ENCODE data around the gene CNTN2. TPM values are rescaled to one million over a fixed set of nuclear protein-coding genes. Genes with fewer than 3 reads are reported as not detected.

CNTN2 gene
- total RNA-seq, 1 donor from 2014 or later, result 208 TPM

DNA sequence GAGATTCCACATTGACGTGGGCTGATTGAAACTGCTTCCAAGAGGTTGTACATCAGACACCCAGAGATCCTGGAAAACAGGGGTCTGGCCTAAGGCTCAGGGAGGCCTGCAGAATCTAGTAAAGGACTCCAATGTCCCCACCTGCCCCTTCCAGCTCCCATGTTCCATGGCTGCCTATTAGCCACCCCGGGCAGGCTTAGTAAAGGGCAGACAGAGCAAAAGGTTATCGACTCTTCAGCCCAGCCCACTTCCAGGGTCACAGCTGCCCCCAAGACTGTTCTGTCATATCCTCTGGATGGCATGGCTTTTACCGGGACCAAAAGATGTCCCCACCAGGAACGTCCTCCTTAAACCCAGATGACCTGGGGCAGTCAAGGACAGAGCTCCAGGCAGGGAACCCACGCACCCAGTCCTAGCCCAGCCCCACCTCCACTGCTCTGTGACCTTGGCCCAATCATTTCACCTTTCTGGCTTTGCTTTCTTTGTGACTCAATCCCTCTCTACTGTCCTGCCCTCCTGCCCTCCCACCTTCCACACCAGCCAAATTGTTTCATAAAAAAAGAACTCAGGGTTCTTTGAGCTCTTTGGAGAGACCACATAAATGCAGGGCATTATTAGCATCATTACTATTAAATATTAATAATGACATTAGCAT, 4.8 kb upstream of the CNTN2 start:
- Mint-ChIP-seq H3K27ac (ENCODE audit: unreplicated experiment) (no peak overlapping the region), H3K4me1 (ENCODE audit: low read depth, unreplicated experiment) (peaks cover 39% of the 10 kb centered on the region), H3K4me3 (ENCODE audit: unreplicated experiment) (no peak overlapping the region), H3K9me3 (ENCODE audit: unreplicated experiment) (peaks cover 3% of the 10 kb centered on the region), H3K36me3 (ENCODE audit: unreplicated experiment) (no peaks in the 10 kb centered on the region), H3K27me3 (ENCODE audit: unreplicated experiment) (peaks cover 23% of the 10 kb centered on the region)
- no peak for DNase-seq
- TF ChIP-seq, protein P1, sequence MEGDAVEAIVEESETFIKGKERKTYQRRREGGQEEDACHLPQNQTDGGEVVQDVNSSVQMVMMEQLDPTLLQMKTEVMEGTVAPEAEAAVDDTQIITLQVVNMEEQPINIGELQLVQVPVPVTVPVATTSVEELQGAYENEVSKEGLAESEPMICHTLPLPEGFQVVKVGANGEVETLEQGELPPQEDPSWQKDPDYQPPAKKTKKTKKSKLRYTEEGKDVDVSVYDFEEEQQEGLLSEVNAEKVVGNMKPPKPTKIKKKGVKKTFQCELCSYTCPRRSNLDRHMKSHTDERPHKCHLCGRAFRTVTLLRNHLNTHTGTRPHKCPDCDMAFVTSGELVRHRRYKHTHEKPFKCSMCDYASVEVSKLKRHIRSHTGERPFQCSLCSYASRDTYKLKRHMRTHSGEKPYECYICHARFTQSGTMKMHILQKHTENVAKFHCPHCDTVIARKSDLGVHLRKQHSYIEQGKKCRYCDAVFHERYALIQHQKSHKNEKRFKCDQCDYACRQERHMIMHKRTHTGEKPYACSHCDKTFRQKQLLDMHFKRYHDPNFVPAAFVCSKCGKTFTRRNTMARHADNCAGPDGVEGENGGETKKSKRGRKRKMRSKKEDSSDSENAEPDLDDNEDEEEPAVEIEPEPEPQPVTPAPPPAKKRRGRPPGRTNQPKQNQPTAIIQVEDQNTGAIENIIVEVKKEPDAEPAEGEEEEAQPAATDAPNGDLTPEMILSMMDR (IDR thresholded peaks at IDR 0.05; ENCODE audit: partially characterized antibody, unreplicated experiment), result no peak

DNA sequence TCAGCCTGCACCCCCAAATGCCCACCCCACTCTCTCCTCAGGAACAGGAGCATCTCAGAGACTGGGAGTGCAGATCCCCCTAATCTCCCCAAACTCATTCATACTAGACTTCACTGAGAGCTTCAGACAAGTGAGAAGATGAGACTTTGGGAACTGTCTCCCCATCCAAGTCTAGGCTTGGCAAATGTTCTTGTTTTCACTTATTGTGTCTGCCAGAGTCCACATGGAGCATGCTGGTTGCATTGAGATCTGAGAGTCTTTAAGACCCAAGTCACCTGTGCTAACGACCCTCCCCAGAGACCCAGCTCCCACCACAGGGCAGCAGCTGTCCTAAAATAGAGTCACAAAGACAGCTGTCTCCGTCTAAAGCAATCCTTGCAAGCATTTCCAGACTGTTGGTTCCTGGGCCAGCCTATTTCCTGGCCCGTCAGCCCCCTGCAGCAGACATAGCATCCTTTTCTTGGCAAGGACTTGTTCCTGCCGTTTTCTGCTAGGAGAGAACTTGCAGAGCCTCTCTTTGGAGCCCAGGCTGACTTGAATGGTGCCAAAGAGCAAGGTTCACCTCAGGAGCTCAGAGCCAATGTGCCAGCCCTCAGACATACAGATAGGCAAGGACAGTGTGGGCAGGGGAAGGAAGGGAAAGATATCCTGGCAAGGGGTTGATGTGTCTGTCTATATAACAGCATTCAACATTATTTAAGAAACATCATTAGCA, 1.9 kb upstream of the CNTN2 start:
- Mint-ChIP-seq H3K4me1 (ENCODE audit: low read depth, unreplicated experiment) (peaks cover 37% of the 10 kb centered on the region), H3K27me3 (ENCODE audit: unreplicated experiment) (peaks cover 30% of the 10 kb centered on the region), H3K36me3 (ENCODE audit: unreplicated experiment) (no peaks in the 10 kb centered on the region), H3K4me3 (ENCODE audit: unreplicated experiment) (peak overlapping the region; percentile 10), H3K27ac (ENCODE audit: unreplicated experiment) (peak overlapping the region; percentile 56), H3K9me3 (ENCODE audit: unreplicated experiment) (peaks cover 4% of the 10 kb centered on the region)
- TF ChIP-seq, protein P1 (IDR thresholded peaks at IDR 0.05; ENCODE audit: partially characterized antibody, unreplicated experiment), result no peak
- DNase-seq, result no peak

DNA sequence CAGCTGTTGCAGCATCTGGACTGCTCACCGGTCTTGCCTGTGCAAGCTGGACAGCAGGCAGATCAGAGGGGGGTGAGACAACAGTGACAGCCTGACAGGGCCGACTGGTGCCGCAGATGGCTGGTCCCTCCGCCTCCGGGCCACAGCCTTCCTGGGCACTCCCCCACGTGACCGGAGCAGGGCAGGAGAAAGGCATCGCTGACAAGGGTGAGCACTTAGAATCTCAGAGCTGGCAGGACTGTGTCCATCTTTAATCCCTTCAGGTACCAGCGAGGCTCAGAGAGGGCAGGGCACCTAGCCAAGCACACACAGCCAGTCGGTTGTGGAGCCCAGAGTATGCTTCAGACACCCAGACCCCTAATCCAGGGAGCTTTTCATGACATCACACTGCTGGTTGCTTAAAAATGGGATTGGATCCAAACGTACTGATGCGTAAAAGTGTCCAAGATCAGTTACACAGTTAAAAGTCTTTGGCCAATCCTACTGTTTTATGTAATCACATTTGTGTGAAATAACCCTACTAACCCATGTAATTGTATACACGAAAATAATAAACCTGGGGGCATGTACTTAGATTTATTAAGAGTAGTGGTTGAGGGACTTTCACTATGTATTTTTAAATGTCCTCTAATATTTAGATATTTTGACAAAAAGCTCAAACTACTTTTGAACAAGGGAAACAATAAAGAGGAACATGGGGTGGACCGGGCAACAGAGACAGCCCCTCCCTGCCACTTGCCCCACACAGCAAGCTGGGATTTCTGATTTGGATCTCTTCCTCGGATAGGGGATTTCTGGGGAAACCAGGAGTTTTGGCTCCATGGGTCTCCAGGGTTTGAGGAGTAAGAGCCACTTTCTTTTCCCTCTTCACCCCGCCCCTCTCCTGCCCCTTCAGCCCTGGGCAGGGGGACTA, 758 bp upstream of the CNTN2 start:
- Mint-ChIP-seq H3K4me3 (ENCODE audit: unreplicated experiment) (peak overlapping the region; percentile 59), H3K27me3 (ENCODE audit: unreplicated experiment) (peaks cover 26% of the 10 kb centered on the region), H3K36me3 (ENCODE audit: unreplicated experiment) (no peaks in the 10 kb centered on the region), H3K4me1 (ENCODE audit: low read depth, unreplicated experiment) (peaks cover 42% of the 10 kb centered on the region), H3K9me3 (ENCODE audit: unreplicated experiment) (peaks cover 4% of the 10 kb centered on the region), H3K27ac (ENCODE audit: unreplicated experiment) (peak overlapping the region; percentile 56)
- peak; percentile 54 for DNase-seq
- TF ChIP-seq, protein P1 (IDR thresholded peaks at IDR 0.05; ENCODE audit: partially characterized antibody, unreplicated experiment), result no peak

DNA sequence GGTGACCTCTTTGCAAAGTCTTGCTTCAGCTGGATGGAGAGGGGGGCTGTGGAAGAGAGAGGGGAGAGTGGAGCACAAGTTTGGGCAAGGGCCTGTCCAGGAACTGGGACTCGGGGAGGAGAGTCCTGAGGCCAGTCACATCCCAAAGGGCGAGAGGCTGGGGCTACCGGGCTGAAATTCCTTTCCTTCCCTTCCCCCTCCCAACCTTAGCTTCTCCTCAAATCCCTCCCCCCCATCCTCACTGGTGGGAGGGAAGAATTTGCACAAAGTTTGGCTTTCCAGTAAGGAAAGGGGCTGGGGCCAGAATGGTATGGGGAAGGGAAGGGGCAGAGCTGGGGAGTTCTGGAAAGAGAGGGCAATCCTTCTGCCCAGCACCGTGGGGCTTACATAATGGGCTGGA, 854 bp downstream of the CNTN2 start:
- H3K4me1 Mint-ChIP-seq (ENCODE audit: low read depth, unreplicated experiment), result peaks cover 54% of the 10 kb centered on the region
- H3K9me3 Mint-ChIP-seq (ENCODE audit: unreplicated experiment), result peaks cover 4% of the 10 kb centered on the region
- no peak for DNase-seq
- peaks cover 26% of the 10 kb centered on the region for H3K27me3 Mint-ChIP-seq (ENCODE audit: unreplicated experiment)
- H3K36me3 Mint-ChIP-seq (ENCODE audit: unreplicated experiment), result no peaks in the 10 kb centered on the region
- H3K27ac Mint-ChIP-seq (ENCODE audit: unreplicated experiment), result no peak overlapping the region
- peak overlapping the region; percentile 89 for H3K4me3 Mint-ChIP-seq (ENCODE audit: unreplicated experiment)
- TF ChIP-seq, protein P1 (IDR thresholded peaks at IDR 0.05; ENCODE audit: partially characterized antibody, unreplicated experiment), result no peak
